Midbrain (tissue), 1 donor: ENCODE measurements around the gene TBC1D2B.
"Not testable (repeated sequence)": the region's sequence is repeated elsewhere in the genome, so short reads cannot be mapped to it uniquely, and the experiment has no call there.

Source experiments
- DNase-seq: peaks from one replicate; lab custom pipeline; 2025; lab: John Stamatoyannopoulos, UW

The TBC1D2B gene

GRCh38 chr15:77988347-77989295 is 88.9 kb downstream of the TBC1D2B start:
- no peak for DNase-seq

DNA sequence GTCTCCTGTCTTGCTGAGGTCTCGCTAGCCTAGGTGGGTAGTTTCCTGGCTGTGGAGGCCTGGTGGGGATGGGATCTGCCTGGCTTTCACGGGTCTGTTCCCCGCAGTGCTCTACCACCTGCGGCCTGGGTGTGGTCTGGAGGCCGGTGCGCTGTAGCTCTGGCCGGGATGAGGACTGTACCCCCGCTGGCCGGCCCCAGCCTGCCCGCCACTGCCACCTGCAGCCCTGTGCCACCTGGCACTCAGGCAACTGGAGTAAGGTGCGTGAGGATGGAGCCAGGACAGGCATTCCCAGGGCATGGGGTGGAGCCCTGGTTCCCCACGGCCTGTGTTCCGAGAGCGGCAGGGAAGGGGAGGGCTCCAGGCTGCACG is 89.8 kb downstream of the TBC1D2B start:
- not testable (repeated sequence) for DNase-seq

- DNase-seq = no peak
Measured at GRCh38 chr15:77986891-77987764, 90.4 kb downstream of the TBC1D2B start.

GRCh38 chr15:77985931-77986480 is 91.5 kb downstream of the TBC1D2B start:
- no peak for DNase-seq

- no peak for DNase-seq
Measured at GRCh38 chr15:77985031-77985930, 92.2 kb downstream of the TBC1D2B start.

DNA sequence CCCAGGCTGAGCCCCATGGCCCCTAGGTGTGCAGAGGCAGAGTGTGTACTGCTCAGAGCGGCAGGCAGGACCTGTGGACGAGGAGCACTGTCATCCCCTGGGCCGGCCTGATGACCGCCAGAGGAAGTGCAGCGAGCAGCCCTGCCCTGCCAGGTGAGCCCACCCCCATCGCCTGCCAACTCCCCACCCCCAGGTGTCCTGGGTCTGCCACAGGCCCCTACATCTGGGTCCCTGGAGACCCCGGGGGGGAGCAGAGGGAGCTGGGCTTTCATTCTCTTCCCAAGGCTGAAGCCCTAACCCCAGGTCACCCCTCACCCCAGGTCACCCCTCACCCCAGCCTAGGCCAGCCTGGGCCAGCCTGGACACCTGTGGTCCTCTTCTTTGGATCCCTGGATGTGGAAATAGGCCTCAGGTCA is 93.1 kb downstream of the TBC1D2B start:
- DNase-seq = no peak

- DNase-seq = no peak
Measured at GRCh38 chr15:77983708-77984445, 93.6 kb downstream of the TBC1D2B start.

DNA sequence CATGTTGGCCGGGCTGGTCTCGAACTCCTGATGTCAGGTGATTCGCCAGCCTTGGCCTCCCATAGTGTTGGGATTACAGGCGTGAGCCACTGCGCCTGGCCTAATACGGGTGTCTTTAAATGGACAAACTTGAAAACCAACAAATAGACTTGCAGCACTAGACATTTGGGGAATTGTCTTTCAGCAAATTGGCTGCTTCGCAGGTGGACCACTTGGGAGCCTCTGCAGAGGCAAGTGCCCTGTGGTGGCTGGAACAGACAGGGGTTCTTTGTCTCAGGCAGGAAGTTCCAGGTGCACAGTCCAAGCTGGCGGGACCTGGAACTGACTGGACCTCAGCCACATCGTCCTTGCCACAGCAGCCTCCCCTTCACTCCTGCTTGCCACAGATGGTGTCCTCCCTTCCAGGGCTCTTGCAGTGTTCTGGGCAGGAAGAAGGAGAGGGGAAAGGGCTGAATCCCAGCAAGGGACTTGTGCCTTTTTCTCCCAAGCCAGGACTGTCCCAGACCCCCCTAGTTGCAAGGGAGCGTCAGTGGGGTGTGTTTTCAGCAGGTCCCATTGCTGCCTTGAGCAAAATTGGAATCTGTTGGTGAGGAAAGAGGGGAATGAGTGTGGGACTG is 94.3 kb downstream of the TBC1D2B start:
- DNase-seq = no peak

DNA sequence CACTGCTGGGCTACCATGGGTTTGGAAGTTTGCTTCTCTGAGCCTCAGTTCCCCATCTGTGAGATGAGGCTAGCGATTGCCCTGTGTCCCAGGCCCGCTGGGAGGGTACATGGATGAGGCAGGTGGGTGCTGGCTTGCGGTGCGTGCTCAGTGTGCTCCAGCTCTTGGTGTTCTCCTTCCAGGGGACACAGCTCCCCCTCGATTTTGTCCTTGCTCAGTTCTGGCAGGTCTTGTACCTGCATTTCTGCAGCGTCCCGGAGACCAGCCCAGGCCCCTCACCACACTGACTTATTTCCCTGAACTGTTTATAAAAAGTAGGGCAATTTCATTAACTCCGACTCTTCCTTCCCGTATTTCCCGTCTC is 95.4 kb downstream of the TBC1D2B start:
- DNase-seq = no peak

DNA sequence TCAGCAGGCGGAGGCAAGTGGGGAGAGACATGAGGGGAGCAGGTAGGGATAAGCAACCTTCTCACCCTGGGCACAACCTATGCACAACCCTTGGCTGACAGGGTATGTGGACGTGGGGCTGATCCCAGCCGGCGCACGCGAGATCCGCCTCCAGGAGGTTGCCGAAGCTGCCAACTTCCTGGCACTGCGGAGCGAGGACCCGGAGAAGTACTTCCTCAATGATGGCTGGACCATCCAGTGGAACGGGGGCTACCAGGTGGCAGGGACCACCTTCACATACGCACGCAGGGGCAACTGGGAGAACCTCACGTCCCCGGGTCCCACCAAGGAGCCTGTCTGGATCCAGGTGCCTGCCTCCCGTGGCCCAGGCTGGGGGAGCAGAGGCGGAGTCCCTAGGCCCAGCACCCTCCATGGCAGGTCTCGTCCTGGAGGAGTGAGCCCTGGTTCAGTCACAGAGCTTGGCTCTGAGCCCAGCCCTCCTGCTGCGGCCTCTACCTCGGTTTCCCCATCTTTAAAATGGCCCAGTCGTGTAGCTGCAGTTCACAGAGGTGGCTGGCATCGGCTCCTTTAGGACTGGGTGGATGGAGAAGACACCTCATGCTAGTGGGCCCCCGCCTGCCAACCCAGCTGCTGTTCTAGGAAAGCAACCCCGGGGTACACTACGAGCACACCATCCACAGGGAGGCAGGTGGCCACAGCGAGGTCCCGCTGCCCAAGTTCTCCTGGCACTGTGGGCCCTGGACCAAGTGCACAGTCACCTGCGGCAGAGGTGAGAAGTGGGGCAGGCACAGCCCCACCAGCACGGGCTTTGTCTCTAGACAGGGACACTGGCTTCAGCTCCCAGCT is 96.0 kb downstream of the TBC1D2B start:
- no peak for DNase-seq

DNA sequence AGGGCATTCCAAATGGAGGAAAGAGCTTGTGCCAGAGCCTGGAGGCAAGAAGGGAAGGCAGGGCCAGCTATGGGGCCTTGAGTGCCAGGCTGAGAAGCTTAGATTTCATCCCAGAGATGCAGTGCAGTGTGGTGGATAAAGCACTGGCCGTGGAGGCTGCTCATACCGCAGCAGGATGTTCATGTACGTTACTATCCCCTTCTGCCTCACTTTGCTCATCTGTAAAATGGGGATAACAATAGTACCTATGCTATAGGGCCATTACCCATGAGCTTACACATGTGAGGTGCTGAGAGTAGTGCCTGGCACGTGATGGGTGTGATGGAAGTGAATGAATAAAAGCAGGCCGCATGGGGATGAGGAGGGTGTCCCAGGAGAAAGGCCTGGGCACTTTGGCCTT is 96.8 kb downstream of the TBC1D2B start:
- not testable (repeated sequence) for DNase-seq

GRCh38 chr15:77980098-77980497 is 97.4 kb downstream of the TBC1D2B start:
- no peak for DNase-seq

DNA sequence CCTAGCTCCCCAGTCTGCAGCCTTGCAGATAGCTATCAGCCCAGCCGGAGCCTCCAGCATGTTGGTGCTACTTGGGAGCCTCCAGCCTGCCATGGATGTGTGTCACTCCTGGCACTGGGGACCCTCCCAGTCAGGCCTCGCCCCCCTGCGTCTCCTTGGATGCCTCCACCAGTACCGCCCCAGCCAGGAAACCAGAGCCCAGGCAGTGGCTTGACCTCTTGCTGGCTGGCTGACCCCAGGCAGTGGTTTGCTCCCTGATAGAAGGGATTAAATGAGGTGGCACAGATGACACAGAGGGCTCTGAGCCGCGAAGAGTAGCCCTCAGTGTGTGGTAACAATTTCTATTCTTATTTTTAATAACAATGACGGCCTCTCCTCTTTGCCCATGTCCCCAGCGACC is 98.4 kb downstream of the TBC1D2B start:
- DNase-seq = not testable (repeated sequence)

- DNase-seq = not testable (repeated sequence)
Measured at GRCh38 chr15:77978759-77979145, 98.8 kb downstream of the TBC1D2B start.

DNA sequence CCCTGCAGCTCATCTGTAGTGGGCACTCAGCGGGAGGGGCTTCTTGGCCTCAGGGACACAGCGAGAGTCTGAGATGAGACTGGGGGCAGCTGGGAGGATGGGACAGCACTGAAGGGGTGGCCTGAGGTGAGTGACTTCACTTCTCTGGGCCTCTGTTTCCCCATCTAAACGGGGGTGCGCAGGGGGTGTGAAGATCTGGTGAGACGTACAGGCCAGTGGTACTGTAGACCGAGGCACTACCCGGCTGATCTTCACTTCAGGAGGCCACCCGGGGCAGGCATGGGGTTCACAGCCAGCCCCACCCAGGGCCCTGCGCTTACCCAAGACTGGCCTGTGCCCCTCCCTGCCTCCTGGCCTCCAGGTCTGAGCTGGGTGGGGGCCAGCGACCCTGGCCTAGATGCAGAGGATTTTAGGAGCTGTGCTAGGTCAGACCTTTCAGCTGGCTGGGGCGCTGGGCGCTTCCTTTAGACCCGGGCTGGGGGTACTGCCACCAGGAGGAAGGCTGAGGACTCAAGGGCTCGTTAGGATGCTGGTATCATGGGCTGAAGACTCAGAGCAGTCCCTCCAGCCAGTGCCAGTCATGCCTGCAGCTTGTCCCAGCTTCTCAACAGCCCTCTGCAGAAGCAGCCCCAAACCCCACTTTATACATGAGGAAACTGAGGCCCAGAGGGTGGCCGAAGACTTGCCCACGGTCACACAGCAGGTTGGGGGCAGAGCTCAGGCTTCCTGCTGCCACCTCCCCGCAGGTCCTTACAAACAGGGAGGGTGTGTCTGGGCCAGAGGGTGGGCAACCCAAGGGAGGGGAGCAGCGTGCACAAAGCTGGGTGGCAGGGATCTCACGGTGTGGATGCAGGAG is 99.4 kb downstream of the TBC1D2B start:
- DNase-seq = not testable (repeated sequence)

GRCh38 chr15:77976760-77977525 is 100.6 kb downstream of the TBC1D2B start:
- not testable (repeated sequence) for DNase-seq

GRCh38 chr15:77976095-77976450 is 101.4 kb downstream of the TBC1D2B start:
- not testable (repeated sequence) for DNase-seq
